NK-92 (cell line): ENCODE measurements around the gene STIMATE.

Source experiments
- DNase-seq: peaks from one replicate; lab custom pipeline; 2025; ENCODE audit not compliant: unreplicated experiment; lab: John Stamatoyannopoulos, UW

Gene STIMATE

GRCh38 chr3:52843108-52843865 lies 54.1 kb downstream of the STIMATE start:
- no peak for DNase-seq

GRCh38 chr3:52842424-52842823 lies 54.9 kb downstream of the STIMATE start:
- DNase-seq: no peak

GRCh38 chr3:52841981-52842340 lies 55.4 kb downstream of the STIMATE start:
- DNase-seq: no peak

- DNase-seq: no peak
Measured at GRCh38 chr3:52841211-52841980, 56.0 kb downstream of the STIMATE start.

- no peak for DNase-seq
Measured at GRCh38 chr3:52839892-52840545, 57.3 kb downstream of the STIMATE start.

GRCh38 chr3:52839268-52839575 lies 58.1 kb downstream of the STIMATE start:
- DNase-seq: no peak

GRCh38 chr3:52838561-52839267 lies 58.6 kb downstream of the STIMATE start:
- DNase-seq: no peak

- no peak for DNase-seq
Measured at GRCh38 chr3:52836986-52837385, 60.4 kb downstream of the STIMATE start.

- no peak for DNase-seq
Measured at GRCh38 chr3:52836471-52836845, 60.9 kb downstream of the STIMATE start.

GRCh38 chr3:52835766-52836470 lies 61.4 kb downstream of the STIMATE start:
- DNase-seq: no peak

GRCh38 chr3:52834871-52835501 lies 62.4 kb downstream of the STIMATE start, which contains the start of gene MUSTN1:
TSS of gene MUSTN1 (minus strand) at chr3:52835019. CDS start at chr3:52834948, 71 bp downstream.
- DNase-seq: no peak

GRCh38 chr3:52833202-52833601 lies 64.1 kb downstream of the STIMATE start:
- no peak for DNase-seq

GRCh38 chr3:52831500-52832301 lies 65.6 kb downstream of the STIMATE start:
- DNase-seq: no peak

GRCh38 chr3:52830535-52831258 lies 66.7 kb downstream of the STIMATE start, which contains the start of gene ITIH4:
TSS of gene ITIH4 (minus strand) at chr3:52830672. CDS start at chr3:52830642, 30 bp downstream.
- DNase-seq: no peak

GRCh38 chr3:52829906-52830463 lies 67.4 kb downstream of the STIMATE start:
- DNase-seq: no peak

GRCh38 chr3:52829482-52829881 lies 67.9 kb downstream of the STIMATE start:
- no peak for DNase-seq

GRCh38 chr3:52827866-52828376 lies 69.4 kb downstream of the STIMATE start:
- DNase-seq: no peak

GRCh38 chr3:52827441-52827840 lies 69.9 kb downstream of the STIMATE start:
- no peak for DNase-seq
